ENCODE measurements around the gene PBX4.
A peak's percentile ranks its signal among the peaks of the same experiment; 100 is the strongest.
"Not testable (repeated sequence)": the region's sequence is repeated elsewhere in the genome, so short reads cannot be mapped to it uniquely, and the experiment has no call there.

PBX4 gene

DNA sequence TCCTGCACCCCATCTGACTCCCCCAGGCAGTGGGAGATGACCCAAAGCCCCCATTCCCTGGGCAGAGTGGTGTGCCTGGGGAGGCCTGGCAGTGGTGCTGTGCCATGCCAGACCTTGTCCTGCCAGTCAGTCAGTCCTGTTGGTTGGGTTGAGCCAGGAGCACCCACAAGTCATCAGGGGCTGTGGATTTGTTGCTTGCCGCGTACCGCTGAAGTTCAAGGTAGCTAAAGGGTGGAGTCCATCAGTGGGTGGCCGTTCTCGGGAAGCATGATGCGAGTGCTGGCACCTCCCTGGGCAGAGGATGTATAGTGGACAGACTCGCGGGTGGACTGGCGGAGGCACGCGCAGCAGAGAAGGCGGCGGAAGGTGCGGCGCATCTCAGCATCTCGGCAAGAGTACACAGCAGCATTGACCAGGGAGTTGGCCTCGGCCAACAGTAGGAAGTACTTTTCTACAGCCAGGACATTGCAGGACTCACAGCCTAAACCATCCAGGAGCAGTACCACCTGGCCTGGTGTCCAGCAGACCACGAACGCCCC, 5.6 kb upstream of the PBX4 start:
- no peaks in the 10 kb centered on the region for H3K4me1 ChIP-seq (ENCODE audit: control insufficient read depth, insufficient read depth, low read length, unreplicated experiment)
- H3K79me2 ChIP-seq (ENCODE audit: control insufficient read depth, insufficient read depth, low read length, unreplicated experiment), result no peaks in the 10 kb centered on the region
- no peak overlapping the region for H3K4me3 ChIP-seq (ENCODE audit: low read depth, low read length)
- no peaks in the 10 kb centered on the region for H3K27me3 ChIP-seq (ENCODE audit: insufficient read depth, low read length)
- H3K36me3 ChIP-seq (ENCODE audit: insufficient read depth, low read length), result no peaks in the 10 kb centered on the region
- H2AFZ ChIP-seq (ENCODE audit: low read length, unreplicated experiment), result no peak overlapping the region
- H3K27ac ChIP-seq (ENCODE audit: low read depth, low read length), result no peak overlapping the region

DNA sequence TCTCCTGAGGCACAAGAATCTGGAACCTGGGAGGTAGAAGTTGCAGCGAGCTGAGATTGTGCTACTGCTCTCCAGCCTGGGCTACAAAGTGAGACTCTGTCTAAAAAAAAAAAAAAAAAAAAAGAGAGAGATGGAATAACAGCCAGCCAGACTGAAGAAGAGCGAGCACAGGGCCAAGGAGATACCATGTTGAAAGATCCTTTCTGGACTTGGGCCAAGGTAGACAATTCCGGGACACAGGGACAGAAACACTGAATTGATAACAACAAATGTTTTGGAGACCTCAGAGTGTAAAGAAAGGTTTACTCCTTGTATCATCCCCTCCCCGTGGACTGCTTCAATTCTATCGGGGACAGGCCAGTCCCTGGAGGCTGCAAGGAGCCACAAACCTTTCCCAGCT, 4.9 kb upstream of the PBX4 start:
- Histone ChIP-seq H3K4me1 (ENCODE audit: control insufficient read depth, insufficient read depth, low read length, unreplicated experiment) (no peaks in the 10 kb centered on the region), H3K36me3 (ENCODE audit: insufficient read depth, low read length) (no peaks in the 10 kb centered on the region), H2AFZ (ENCODE audit: low read length, unreplicated experiment) (no peak overlapping the region), H3K4me3 (ENCODE audit: low read depth, low read length) (no peak overlapping the region), H3K27ac (ENCODE audit: low read depth, low read length) (no peak overlapping the region), H3K27me3 (ENCODE audit: insufficient read depth, low read length) (no peaks in the 10 kb centered on the region), H3K79me2 (ENCODE audit: control insufficient read depth, insufficient read depth, low read length, unreplicated experiment) (no peaks in the 10 kb centered on the region)

- H3K27ac ChIP-seq (ENCODE audit: low read depth, low read length), result no peak overlapping the region
- no peaks in the 10 kb centered on the region for H3K79me2 ChIP-seq (ENCODE audit: control insufficient read depth, insufficient read depth, low read length, unreplicated experiment)
These were observed 1.3 kb upstream of the PBX4 start for GRCh38 chr19:19619849-19620210.

GRCh38 chr19:19619181-19619848, 828 bp upstream of the PBX4 start:
- no peaks in the 10 kb centered on the region for H3K4me1 ChIP-seq (ENCODE audit: control insufficient read depth, insufficient read depth, low read length, unreplicated experiment)
- H3K27me3 ChIP-seq (ENCODE audit: insufficient read depth, low read length), result no peaks in the 10 kb centered on the region
- H3K27ac ChIP-seq (ENCODE audit: low read depth, low read length), result no peak overlapping the region
- no peak overlapping the region for H2AFZ ChIP-seq (ENCODE audit: low read length, unreplicated experiment)
- no peaks in the 10 kb centered on the region for H3K36me3 ChIP-seq (ENCODE audit: insufficient read depth, low read length)
- H3K79me2 ChIP-seq (ENCODE audit: control insufficient read depth, insufficient read depth, low read length, unreplicated experiment), result no peaks in the 10 kb centered on the region
- H3K4me3 ChIP-seq (ENCODE audit: low read depth, low read length), result peak overlapping the region; percentile 93; the same call in 1 of the 2 replicates

More at GRCh38 chr19:19619849-19620210, 1.3 kb upstream of the PBX4 start:
- Histone ChIP-seq H2AFZ (ENCODE audit: low read length, unreplicated experiment) (no peak overlapping the region), H3K36me3 (ENCODE audit: insufficient read depth, low read length) (no peaks in the 10 kb centered on the region), H3K4me3 (ENCODE audit: low read depth, low read length) (no peak overlapping the region), H3K4me1 (ENCODE audit: control insufficient read depth, insufficient read depth, low read length, unreplicated experiment) (no peaks in the 10 kb centered on the region), H3K27me3 (ENCODE audit: insufficient read depth, low read length) (no peaks in the 10 kb centered on the region)

GRCh38 chr19:19615086-19615485, 3.4 kb downstream of the PBX4 start:
- Histone ChIP-seq H3K36me3 (ENCODE audit: insufficient read depth, low read length) (no peaks in the 10 kb centered on the region), H3K4me1 (ENCODE audit: control insufficient read depth, insufficient read depth, low read length, unreplicated experiment) (no peaks in the 10 kb centered on the region), H3K79me2 (ENCODE audit: control insufficient read depth, insufficient read depth, low read length, unreplicated experiment) (no peaks in the 10 kb centered on the region), H3K4me3 (ENCODE audit: low read depth, low read length) (no peak overlapping the region), H3K27ac (ENCODE audit: low read depth, low read length) (no peak overlapping the region), H3K27me3 (ENCODE audit: insufficient read depth, low read length) (no peaks in the 10 kb centered on the region), H2AFZ (ENCODE audit: low read length, unreplicated experiment) (no peak overlapping the region)

GRCh38 chr19:19613506-19613905, 5.0 kb downstream of the PBX4 start:
- Histone ChIP-seq H2AFZ (ENCODE audit: low read length, unreplicated experiment) (no peak overlapping the region), H3K27me3 (ENCODE audit: insufficient read depth, low read length) (no peaks in the 10 kb centered on the region), H3K4me1 (ENCODE audit: control insufficient read depth, insufficient read depth, low read length, unreplicated experiment) (no peaks in the 10 kb centered on the region), H3K36me3 (ENCODE audit: insufficient read depth, low read length) (no peaks in the 10 kb centered on the region), H3K79me2 (ENCODE audit: control insufficient read depth, insufficient read depth, low read length, unreplicated experiment) (no peaks in the 10 kb centered on the region), H3K4me3 (ENCODE audit: low read depth, low read length) (no peak overlapping the region), H3K27ac (ENCODE audit: low read depth, low read length) (no peak overlapping the region)

- Histone ChIP-seq H3K4me1 (ENCODE audit: control insufficient read depth, insufficient read depth, low read length, unreplicated experiment) (peaks cover 6% of the 10 kb centered on the region), H2AFZ (ENCODE audit: low read length, unreplicated experiment) (no peak overlapping the region), H3K36me3 (ENCODE audit: insufficient read depth, low read length) (no peaks in the 10 kb centered on the region), H3K27ac (ENCODE audit: low read depth, low read length) (no peak overlapping the region), H3K4me3 (ENCODE audit: low read depth, low read length) (no peak overlapping the region), H3K27me3 (ENCODE audit: insufficient read depth, low read length) (no peaks in the 10 kb centered on the region), H3K79me2 (ENCODE audit: control insufficient read depth, insufficient read depth, low read length, unreplicated experiment) (no peaks in the 10 kb centered on the region)
These were observed 7.9 kb downstream of the PBX4 start for GRCh38 chr19:19610376-19611202.

GRCh38 chr19:19606686-19607085, 11.8 kb downstream of the PBX4 start:
- H3K27ac ChIP-seq (ENCODE audit: low read depth, low read length); H3K4me1 ChIP-seq (ENCODE audit: control insufficient read depth, insufficient read depth, low read length, unreplicated experiment); H2AFZ ChIP-seq (ENCODE audit: low read length, unreplicated experiment); H3K79me2 ChIP-seq (ENCODE audit: control insufficient read depth, insufficient read depth, low read length, unreplicated experiment); H3K27me3 ChIP-seq (ENCODE audit: insufficient read depth, low read length); H3K36me3 ChIP-seq (ENCODE audit: insufficient read depth, low read length); H3K4me3 ChIP-seq (ENCODE audit: low read depth, low read length): not testable (repeated sequence)

- no peaks in the 10 kb centered on the region for H3K27me3 ChIP-seq (ENCODE audit: insufficient read depth, low read length)
- H3K36me3 ChIP-seq (ENCODE audit: insufficient read depth, low read length), result no peaks in the 10 kb centered on the region
- peaks cover 6% of the 10 kb centered on the region for H3K4me1 ChIP-seq (ENCODE audit: control insufficient read depth, insufficient read depth, low read length, unreplicated experiment)
- H3K4me3 ChIP-seq (ENCODE audit: low read depth, low read length), result no peak overlapping the region
- H2AFZ ChIP-seq (ENCODE audit: low read length, unreplicated experiment), result no peak overlapping the region
- no peak overlapping the region for H3K27ac ChIP-seq (ENCODE audit: low read depth, low read length)
- no peaks in the 10 kb centered on the region for H3K79me2 ChIP-seq (ENCODE audit: control insufficient read depth, insufficient read depth, low read length, unreplicated experiment)
These were observed 12.5 kb downstream of the PBX4 start for GRCh38 chr19:19606021-19606420.

GRCh38 chr19:19602713-19603324, 15.7 kb downstream of the PBX4 start:
- H3K4me1 ChIP-seq (ENCODE audit: control insufficient read depth, insufficient read depth, low read length, unreplicated experiment), result peaks cover 6% of the 10 kb centered on the region
- H3K27me3 ChIP-seq (ENCODE audit: insufficient read depth, low read length), result no peaks in the 10 kb centered on the region
- H3K79me2 ChIP-seq (ENCODE audit: control insufficient read depth, insufficient read depth, low read length, unreplicated experiment), result no peaks in the 10 kb centered on the region
- no peak overlapping the region for H3K27ac ChIP-seq (ENCODE audit: low read depth, low read length)
- no peaks in the 10 kb centered on the region for H3K36me3 ChIP-seq (ENCODE audit: insufficient read depth, low read length)
- no peak overlapping the region for H2AFZ ChIP-seq (ENCODE audit: low read length, unreplicated experiment)
- H3K4me3 ChIP-seq (ENCODE audit: low read depth, low read length), result no peak overlapping the region

All from ACC112 (cell line).